HepG2 (cell line): ENCODE measurements around the gene ZNF341.

Source experiments
- ZMYM4 ChIP-seq: sonication (generic); formaldehyde crosslinking; IDR thresholded peaks from 2 replicates; pipeline ENCODE4 v1.8.1; 2023; ENCODE audit warnings: mild to moderate bottlenecking, missing genetic modification reagents
- ZNF780A ChIP-seq: sonication (generic); formaldehyde crosslinking; IDR thresholded peaks from 2 replicates; pipeline ENCODE4 v1.8.0; 2022; ENCODE audit warnings: mild to moderate bottlenecking, missing genetic modification reagents, moderate library complexity
- TF ChIP-seq, protein P1 (sequence below): sonication (generic); formaldehyde crosslinking; IDR thresholded peaks from 2 replicates; pipeline ENCODE4 v1.5.0; 2020; ENCODE audit warnings: mild to moderate bottlenecking, missing genetic modification reagents, moderate library complexity
- TF ChIP-seq, protein P2 (sequence below): sonication (generic); formaldehyde crosslinking; IDR thresholded peaks from 2 replicates; pipeline ENCODE4 v1.8.0; 2022; ENCODE audit warnings: mild to moderate bottlenecking, missing genetic modification reagents, moderate library complexity

DNA sequence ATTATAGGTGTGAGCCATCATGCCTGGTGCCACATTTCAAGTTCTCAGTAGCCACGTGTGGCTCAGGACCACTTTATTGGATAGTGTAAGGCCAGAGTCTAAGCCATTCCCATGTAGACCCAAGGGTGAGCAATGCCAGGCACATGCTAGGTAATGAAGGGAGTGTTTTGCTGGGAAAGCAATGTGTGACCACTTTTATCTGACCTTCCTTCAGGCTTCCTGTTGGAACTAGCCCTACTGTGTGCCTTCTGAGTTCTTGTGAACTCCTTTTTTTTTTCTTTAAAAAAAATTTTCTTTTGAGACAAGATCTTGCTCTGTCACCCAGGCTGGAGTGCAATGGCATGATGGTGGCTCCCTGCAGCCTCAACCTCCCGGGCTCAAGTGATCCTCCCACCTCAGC is 33.3 kb downstream of the ZNF341 start:
- TF ChIP-seq ZMYM4 (CRISPR knock-in tag) (no peak), ZNF780A (CRISPR knock-in tag) (no peak)
- TF ChIP-seq, protein P1, sequence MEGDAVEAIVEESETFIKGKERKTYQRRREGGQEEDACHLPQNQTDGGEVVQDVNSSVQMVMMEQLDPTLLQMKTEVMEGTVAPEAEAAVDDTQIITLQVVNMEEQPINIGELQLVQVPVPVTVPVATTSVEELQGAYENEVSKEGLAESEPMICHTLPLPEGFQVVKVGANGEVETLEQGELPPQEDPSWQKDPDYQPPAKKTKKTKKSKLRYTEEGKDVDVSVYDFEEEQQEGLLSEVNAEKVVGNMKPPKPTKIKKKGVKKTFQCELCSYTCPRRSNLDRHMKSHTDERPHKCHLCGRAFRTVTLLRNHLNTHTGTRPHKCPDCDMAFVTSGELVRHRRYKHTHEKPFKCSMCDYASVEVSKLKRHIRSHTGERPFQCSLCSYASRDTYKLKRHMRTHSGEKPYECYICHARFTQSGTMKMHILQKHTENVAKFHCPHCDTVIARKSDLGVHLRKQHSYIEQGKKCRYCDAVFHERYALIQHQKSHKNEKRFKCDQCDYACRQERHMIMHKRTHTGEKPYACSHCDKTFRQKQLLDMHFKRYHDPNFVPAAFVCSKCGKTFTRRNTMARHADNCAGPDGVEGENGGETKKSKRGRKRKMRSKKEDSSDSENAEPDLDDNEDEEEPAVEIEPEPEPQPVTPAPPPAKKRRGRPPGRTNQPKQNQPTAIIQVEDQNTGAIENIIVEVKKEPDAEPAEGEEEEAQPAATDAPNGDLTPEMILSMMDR (CRISPR knock-in tag) = no peak
- TF ChIP-seq, protein P2, sequence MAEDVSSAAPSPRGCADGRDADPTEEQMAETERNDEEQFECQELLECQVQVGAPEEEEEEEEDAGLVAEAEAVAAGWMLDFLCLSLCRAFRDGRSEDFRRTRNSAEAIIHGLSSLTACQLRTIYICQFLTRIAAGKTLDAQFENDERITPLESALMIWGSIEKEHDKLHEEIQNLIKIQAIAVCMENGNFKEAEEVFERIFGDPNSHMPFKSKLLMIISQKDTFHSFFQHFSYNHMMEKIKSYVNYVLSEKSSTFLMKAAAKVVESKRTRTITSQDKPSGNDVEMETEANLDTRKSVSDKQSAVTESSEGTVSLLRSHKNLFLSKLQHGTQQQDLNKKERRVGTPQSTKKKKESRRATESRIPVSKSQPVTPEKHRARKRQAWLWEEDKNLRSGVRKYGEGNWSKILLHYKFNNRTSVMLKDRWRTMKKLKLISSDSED (CRISPR knock-in tag) = no peak
